Epithelial cell of umbilical artery (primary cell): Measurements from ENCODE around the gene POTED. TPM values are rescaled to one million over a fixed set of nuclear protein-coding genes. Genes with fewer than 3 reads are reported as not detected.

Source experiments
- total RNA-seq: library from RNA; depleted of rRNA; stranded (reverse); fragments of >200 nt; gene quantifications from 2 replicates; pipeline ENCODE4 v1.2.3, GENCODE V29; 2014

Gene POTED
- not detected in 2 replicates for total RNA-seq

DNA sequence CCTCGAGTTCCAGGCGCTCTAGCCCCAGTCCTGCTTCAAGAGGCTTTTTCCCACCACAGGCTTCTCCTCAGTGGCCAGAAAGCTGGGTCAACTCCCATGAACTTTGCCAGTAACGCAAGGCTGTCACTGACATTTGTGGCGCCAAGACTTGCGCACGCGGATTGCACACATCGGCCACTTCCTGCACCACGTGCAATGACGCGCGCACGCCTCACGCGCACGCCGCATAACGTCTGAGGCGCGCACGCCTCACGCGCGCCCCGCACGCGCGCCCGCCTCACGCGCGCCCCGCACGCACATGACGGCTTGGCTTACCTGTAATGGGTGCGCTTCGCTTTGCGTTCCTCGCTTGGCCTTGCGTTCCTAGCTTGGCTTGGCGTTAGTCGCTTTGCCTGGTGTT is at the start of gene POTED:
Gene POTED (plus strand): TSS at position 301 of the 400 bp plus-strand sequence. CDS start 452 bp downstream, outside the sequence.

